ENCODE data around the gene FRG2B.

DNA sequence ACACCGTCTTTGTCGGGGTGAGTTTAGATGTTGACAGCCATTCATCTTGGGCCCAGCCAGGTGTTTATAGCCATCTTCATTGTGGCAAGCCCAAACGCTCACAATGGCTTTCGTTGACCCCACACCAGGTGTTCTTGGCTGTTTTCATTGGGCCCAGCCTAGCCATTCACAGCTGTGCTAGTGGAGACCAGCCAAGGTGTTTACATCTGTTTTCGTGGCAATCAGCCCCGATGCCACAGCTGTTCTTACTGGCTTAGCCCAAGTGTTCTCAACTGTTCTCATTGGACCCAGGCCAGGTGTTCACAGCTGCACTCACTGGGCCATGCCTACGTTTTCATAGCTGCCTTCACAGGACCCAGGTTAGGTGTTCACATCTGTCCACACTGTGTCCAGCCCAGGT, 7.7 kb downstream of the FRG2B start:
- TF ChIP-seq, protein P1, sequence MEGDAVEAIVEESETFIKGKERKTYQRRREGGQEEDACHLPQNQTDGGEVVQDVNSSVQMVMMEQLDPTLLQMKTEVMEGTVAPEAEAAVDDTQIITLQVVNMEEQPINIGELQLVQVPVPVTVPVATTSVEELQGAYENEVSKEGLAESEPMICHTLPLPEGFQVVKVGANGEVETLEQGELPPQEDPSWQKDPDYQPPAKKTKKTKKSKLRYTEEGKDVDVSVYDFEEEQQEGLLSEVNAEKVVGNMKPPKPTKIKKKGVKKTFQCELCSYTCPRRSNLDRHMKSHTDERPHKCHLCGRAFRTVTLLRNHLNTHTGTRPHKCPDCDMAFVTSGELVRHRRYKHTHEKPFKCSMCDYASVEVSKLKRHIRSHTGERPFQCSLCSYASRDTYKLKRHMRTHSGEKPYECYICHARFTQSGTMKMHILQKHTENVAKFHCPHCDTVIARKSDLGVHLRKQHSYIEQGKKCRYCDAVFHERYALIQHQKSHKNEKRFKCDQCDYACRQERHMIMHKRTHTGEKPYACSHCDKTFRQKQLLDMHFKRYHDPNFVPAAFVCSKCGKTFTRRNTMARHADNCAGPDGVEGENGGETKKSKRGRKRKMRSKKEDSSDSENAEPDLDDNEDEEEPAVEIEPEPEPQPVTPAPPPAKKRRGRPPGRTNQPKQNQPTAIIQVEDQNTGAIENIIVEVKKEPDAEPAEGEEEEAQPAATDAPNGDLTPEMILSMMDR (IDR thresholded peaks at IDR 0.05) = no peak
- TF ChIP-seq POLR2A (IDR thresholded peaks at IDR 0.05) = no peak
